GM18909 (cell line): ENCODE results near the gene PZP.

Experiments
- ATAC-seq: cut with Tn5 transposase; IDR thresholded peaks from one replicate; pipeline ENCODE4 v1.9.1; 2021; ENCODE audit warnings: mild to moderate bottlenecking; ENCODE audit not compliant: unreplicated experiment, poor library complexity

The PZP gene

GRCh38 chr12:9127936-9128663, 80.1 kb downstream of the PZP start:
- ATAC-seq, result no peak

- no peak for ATAC-seq
Measured at GRCh38 chr12:9127484-9127883, 80.7 kb downstream of the PZP start.

- no peak for ATAC-seq
Measured at GRCh38 chr12:9124383-9125031, 83.7 kb downstream of the PZP start.

DNA sequence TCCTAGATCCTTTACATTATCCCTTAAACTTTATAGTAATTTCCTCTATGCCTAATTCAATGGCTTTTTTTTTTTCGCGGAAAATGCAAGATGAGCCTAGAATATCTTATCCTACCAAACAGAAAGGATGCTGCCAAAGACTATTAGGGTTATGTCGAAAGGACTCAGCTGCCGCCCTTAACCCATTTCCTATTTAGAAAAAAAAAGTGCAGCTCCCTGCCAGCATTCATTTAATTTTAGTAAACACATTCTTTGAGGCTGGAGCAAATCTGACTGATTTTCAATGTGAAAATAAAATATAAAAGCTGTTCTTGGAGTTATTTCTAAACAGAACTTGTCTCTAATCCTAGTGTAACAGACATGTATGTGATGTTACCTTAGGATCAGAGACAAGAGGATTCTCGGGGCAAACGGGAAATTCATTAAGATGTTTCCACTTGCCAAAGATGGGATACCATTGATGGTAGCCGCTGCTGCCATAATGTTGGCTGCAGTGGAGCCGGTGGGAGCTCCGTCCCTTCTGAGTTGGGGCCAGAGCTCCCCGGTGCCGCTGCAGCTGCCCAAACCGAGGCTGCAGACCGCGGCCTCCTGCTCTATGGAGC, 84.3 kb downstream of the PZP start:
- ATAC-seq, result no peak

GRCh38 chr12:9122091-9122609, 86.0 kb downstream of the PZP start:
- ATAC-seq, result no peak

GRCh38 chr12:9120487-9121184, 87.6 kb downstream of the PZP start:
- no peak for ATAC-seq

DNA sequence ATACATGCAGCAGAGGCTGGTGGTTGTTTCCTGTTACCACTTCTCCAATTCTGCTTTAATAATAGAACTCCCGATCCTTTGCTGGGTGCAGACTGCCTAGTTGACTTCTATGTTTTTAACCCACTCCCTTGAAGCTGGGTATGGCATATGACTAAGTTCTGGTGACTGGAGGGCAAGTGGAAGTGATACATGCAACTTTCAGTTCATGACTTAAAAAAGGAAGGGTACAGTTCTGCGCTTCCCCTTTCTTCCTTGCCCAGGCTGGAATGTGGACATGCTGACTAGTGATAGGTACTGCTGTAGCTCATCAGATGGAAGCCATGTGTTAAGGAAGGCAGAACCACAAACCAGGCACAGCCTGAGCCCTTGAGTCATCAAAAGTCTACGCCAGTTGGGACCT, 90.0 kb downstream of the PZP start:
- ATAC-seq, result no peak

DNA sequence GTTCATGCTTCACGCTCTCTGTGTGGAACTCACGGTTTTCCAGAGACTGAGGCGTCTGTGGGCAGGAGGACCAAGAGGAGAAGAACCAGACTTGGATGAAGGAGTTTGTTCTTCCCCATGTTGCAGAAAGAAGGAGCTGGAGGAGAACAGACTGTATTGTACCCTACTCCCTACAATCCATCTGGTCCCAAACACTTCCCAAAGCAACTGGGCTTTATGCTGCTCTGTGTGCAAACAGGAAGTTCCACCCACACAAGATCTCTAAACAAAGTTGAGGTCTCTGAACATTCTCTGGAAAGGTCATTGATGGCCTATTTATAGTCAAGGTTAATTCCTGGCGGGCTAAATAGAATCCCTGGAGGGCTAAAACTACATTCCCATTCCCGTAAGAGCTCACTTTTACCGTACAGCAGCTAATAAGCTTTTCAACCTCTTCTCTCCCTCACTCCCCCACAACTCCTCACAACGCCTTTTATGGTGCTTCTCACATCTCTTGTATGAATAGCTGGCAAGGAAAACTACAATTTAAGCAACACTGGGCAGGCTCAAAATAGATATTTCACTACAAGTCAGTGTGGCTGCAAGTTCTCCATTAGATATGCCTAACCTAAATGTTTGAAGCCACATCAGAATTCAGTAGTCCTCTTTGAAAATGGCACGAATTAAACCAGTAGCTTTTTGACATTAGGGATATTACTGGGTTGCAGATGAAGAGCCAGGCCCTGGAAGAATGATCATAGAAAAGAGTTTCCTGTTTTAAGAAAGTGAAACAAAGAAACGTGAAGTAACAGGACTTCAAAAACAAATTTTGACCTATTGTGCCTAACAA, 92.2 kb downstream of the PZP start, which contains the start of gene A2M:
TSS of gene A2M (minus strand) at position 189 of the 829 bp plus-strand sequence. CDS start at position 119, 70 bp downstream.
- no peak for ATAC-seq

GRCh38 chr12:9114946-9115345, 93.2 kb downstream of the PZP start:
- no peak for ATAC-seq

DNA sequence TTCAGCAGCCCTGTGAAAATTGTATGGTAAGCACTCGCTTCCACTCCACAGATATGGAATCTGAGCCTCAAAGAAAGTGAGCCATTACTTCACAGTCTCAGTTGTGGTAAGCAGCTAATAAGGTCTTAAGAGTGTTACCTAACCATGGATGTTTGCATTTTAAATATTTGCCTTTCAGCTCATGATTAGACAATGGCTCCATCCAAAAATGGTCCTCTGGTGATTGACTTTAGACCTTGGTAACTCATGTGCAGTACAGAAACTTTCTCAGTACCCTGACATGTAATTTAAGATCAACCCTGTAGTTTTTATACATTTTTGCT, 94.2 kb downstream of the PZP start:
- no peak for ATAC-seq

- ATAC-seq, result no peak
Measured at GRCh38 chr12:9113296-9113986, 94.8 kb downstream of the PZP start.

DNA sequence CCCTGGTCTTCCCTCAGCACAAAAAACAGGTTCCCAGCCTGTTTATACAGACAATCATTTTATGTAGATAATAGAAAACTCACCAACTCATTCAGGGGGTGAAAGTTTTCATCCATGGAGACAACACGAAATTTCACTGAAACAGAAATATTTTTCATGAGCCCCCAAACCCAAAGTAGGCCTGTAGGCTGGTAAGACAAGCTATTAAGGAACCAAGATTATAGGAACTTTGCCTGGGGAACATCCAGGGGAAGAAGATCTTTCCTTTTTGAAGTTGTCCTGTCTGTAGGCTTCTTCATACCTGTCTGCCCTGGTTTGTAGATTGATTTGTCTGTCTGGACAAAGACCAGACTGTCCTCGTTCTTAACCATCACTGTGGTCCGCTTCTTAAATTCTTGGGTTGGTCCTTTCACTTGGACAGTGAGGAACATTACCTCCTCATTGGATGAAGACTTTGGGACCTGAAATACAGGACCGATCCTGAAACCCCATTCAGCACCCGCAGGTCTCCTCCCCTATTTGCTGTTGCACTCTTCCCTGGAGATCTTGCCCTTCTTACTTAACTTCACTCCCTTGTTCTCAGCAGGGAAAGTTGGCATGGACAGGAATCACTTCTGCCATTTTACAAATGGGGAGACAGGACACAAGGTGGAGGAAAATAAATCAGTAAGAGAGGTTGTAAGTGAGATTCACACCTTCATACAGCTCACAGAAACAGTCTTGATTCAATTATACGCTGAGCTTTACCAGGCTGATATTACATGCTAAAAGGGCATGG, 95.9 kb downstream of the PZP start:
- no peak for ATAC-seq

- no peak for ATAC-seq
Measured at GRCh38 chr12:9111525-9111924, 96.7 kb downstream of the PZP start.

GRCh38 chr12:9109737-9110491, 98.3 kb downstream of the PZP start:
- no peak for ATAC-seq

- ATAC-seq, result no peak
Measured at GRCh38 chr12:9109213-9109522, 99.0 kb downstream of the PZP start.

- ATAC-seq, result no peak
Measured at GRCh38 chr12:9108504-9109212, 99.5 kb downstream of the PZP start.

DNA sequence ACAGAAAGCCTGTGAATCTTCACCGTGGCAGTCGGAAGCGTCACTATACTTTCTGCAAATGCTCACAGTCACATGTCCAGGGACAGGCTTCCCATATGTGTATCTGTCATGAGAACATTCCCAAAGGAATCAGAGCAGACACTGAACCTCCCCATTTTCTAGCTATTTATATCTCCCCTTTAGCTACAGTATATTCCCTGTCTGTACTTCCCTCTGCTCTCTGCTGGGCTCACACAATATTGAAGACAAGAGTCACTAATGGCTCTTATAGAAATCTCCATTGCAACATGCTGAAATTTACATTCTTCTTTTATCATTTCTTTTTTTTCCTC, 100.7 kb downstream of the PZP start:
- no peak for ATAC-seq
